A673 (cell line): ENCODE measurements around the gene ZFP42. TPM values are rescaled to one million over a fixed set of nuclear protein-coding genes. Genes with fewer than 3 reads are reported as not detected.

Source experiments
- BruUV-seq: library from RNA; stranded (reverse); fragments of 400-500 nt; replicated peaks from 2 replicates; lab custom pipeline; 2021; lab: Mats Ljungman, UMichigan
- CTCF ChIA-PET: fragments of 300-600 bp; sonication (Branson Sonifier 250); formaldehyde crosslinking; loops from one replicate; lab custom pipeline; 2022; ENCODE audit warnings: antibody characterized with exemption; lab: Charles Lee
- POLR2A ChIA-PET: fragments of 300-600 bp; sonication (Branson Sonifier 250); formaldehyde crosslinking; loops from one replicate; lab custom pipeline; 2022; ENCODE audit warnings: antibody characterized with exemption; ENCODE audit not compliant: low non-redundant PET; lab: Charles Lee
- DNase-seq: peaks from one replicate; pipeline ENCODE4 v3.0.0-alpha.2; 2015; ENCODE audit warnings: low spot score
- H3K27ac ChIP-seq: fragments of 200-600 bp; sonication (generic); 2 replicates; pipeline ENCODE4 v1.5.1; 2016; ENCODE audit warnings: mixed run types, low read depth, mild to moderate bottlenecking, mixed read lengths, antibody characterized with exemption, low read length; ENCODE audit not compliant: poor library complexity, severe bottlenecking
- H3K27me3 ChIP-seq: fragments of 200-600 bp; sonication (generic); replicated peaks from 2 replicates; pipeline ENCODE4 v1.6.1; 2017; ENCODE audit warnings: mixed run types, low read depth, mild to moderate bottlenecking, mixed read lengths, antibody characterized with exemption, low read length; ENCODE audit not compliant: insufficient read depth, poor library complexity
- H3K36me3 ChIP-seq: fragments of 200-600 bp; sonication (generic); 2 replicates; pipeline ENCODE4 v1.6.1; 2016; ENCODE audit warnings: mixed run types, mild to moderate bottlenecking, mixed read lengths, antibody characterized with exemption, low read length; ENCODE audit not compliant: insufficient read depth, poor library complexity, severe bottlenecking
- H3K4me1 ChIP-seq: fragments of 200-600 bp; sonication (generic); 2 replicates; pipeline ENCODE4 v1.6.1; 2017; ENCODE audit warnings: mixed run types, mild to moderate bottlenecking, mixed read lengths, antibody characterized with exemption, low read length; ENCODE audit not compliant: insufficient read depth, poor library complexity, severe bottlenecking
- H3K4me3 ChIP-seq: fragments of 200-600 bp; sonication (generic); 2 replicates; pipeline ENCODE4 v1.5.1; 2016; ENCODE audit warnings: low read depth, mixed run types, mild to moderate bottlenecking, mixed read lengths, low read length; ENCODE audit not compliant: poor library complexity, severe bottlenecking
- H3K9me3 ChIP-seq: fragments of 200-600 bp; sonication (generic); 2 replicates; pipeline ENCODE4 v1.6.1; 2016; ENCODE audit warnings: mixed run types, low read depth, mild to moderate bottlenecking, mixed read lengths, antibody characterized with exemption, low read length; ENCODE audit not compliant: poor library complexity, severe bottlenecking
- EZH2 ChIP-seq: fragments of 200-600 bp; sonication (generic); IDR thresholded peaks from 2 replicates; pipeline ENCODE4 v1.6.1; 2017; ENCODE audit warnings: borderline replicate concordance, low read depth, mild to moderate bottlenecking, mixed read lengths, antibody characterized with exemption, low read length; ENCODE audit not compliant: poor library complexity, severe bottlenecking
- intact Hi-C: fragments of 100-400 bp; cut with micrococcal nuclease; formaldehyde crosslinking; loops from one replicate; pipeline ENCODE4 v1.10.0; 2022; ENCODE audit not compliant: unreplicated experiment
- total RNA-seq: library from RNA; stranded (reverse); gene quantifications from 2 replicates; pipeline ENCODE4 v1.2.3, GENCODE V29; 2021
- TF ChIP-seq, protein P1 (sequence below): fragments of 300-800, 200-600 bp; sonication (generic); conservative IDR thresholded peaks from 2 replicates; pipeline ENCODE4 v1.5.1; 2017; ENCODE audit warnings: low read depth, mild to moderate bottlenecking, antibody characterized with exemption, low read length, moderate library complexity, mixed read lengths

ZFP42 gene
- total RNA-seq, 1 experiment from 2014 or later = not detected

DNA sequence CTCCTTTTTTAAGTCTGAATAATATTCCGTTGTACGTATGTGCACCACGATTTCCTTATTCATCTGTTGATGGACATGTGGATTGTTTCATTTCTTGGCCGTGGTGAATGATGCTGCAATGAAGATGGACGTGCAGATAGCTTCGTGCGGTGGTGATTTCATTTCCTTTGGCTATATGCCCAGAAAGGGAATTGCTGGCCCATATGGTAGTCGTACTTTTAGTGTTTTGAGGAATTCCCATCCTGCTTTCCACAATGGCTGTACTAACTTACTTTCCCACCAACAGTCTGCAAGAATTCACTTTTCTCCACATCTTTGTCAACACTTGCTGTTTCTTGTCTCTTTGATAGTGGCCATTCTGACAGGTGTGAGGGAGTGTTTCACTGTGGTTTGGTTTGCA lies 12.8 kb downstream of the ZFP42 start:
- TF ChIP-seq, protein P1, sequence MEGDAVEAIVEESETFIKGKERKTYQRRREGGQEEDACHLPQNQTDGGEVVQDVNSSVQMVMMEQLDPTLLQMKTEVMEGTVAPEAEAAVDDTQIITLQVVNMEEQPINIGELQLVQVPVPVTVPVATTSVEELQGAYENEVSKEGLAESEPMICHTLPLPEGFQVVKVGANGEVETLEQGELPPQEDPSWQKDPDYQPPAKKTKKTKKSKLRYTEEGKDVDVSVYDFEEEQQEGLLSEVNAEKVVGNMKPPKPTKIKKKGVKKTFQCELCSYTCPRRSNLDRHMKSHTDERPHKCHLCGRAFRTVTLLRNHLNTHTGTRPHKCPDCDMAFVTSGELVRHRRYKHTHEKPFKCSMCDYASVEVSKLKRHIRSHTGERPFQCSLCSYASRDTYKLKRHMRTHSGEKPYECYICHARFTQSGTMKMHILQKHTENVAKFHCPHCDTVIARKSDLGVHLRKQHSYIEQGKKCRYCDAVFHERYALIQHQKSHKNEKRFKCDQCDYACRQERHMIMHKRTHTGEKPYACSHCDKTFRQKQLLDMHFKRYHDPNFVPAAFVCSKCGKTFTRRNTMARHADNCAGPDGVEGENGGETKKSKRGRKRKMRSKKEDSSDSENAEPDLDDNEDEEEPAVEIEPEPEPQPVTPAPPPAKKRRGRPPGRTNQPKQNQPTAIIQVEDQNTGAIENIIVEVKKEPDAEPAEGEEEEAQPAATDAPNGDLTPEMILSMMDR = no peak
- TF ChIP-seq EZH2 = no peak
- H3K4me3 ChIP-seq = no peak overlapping the region
- CTCF ChIA-PET = no interaction called here
- no peaks in the 10 kb centered on the region for H3K36me3 ChIP-seq
- DNase-seq = peak; percentile 90
- no peak overlapping the region for H3K27ac ChIP-seq
- POLR2A ChIA-PET = no interaction called here
- no peaks in the 10 kb centered on the region for H3K27me3 ChIP-seq
- peaks cover 11% of the 10 kb centered on the region for H3K4me1 ChIP-seq
- no peaks in the 10 kb centered on the region for H3K9me3 ChIP-seq
- intact Hi-C loops = loop anchor here (10.0 kb wide), 1 partner anchor 186 kb away; no protein-coding TSS in a partner anchor
- no TSS peak for BruUV-seq

DNA sequence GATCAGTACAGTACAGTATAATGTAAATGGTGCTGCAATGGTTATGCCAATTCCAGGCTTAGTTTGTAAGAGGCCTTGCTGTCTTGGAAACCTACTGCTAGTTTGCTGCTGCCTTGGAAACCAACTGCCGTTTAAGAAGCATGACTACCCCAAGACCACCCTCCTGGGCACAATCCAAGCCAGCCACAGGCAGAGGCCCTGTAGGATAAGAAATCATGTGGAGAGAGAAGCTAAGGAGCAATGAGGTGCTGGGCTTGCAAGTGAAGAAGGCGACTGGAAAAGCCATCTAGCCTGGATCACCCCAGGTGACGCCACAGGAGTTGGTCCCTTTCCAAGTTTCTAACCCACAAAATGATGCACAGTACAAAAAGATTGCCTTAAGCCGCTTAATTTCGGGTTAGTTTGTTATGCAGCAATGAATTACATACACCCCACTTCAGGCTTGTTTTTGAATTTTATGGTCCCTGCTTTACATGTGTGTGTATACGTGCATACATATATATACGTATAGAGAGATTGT lies 16.9 kb downstream of the ZFP42 start:
- ChIA-PET POLR2A (no interaction called here), CTCF (no interaction called here)
- no peaks in the 10 kb centered on the region for H3K9me3 ChIP-seq
- no peak for TF ChIP-seq EZH2
- TF ChIP-seq, protein P1 = no peak
- no peaks in the 10 kb centered on the region for H3K36me3 ChIP-seq
- H3K27me3 ChIP-seq = no peaks in the 10 kb centered on the region
- no peak overlapping the region for H3K4me3 ChIP-seq
- H3K27ac ChIP-seq = no peak overlapping the region
- H3K4me1 ChIP-seq = peaks cover 10% of the 10 kb centered on the region
- no TSS peak for BruUV-seq
- DNase-seq = peak; percentile 24
- intact Hi-C loops = no loop called here

DNA sequence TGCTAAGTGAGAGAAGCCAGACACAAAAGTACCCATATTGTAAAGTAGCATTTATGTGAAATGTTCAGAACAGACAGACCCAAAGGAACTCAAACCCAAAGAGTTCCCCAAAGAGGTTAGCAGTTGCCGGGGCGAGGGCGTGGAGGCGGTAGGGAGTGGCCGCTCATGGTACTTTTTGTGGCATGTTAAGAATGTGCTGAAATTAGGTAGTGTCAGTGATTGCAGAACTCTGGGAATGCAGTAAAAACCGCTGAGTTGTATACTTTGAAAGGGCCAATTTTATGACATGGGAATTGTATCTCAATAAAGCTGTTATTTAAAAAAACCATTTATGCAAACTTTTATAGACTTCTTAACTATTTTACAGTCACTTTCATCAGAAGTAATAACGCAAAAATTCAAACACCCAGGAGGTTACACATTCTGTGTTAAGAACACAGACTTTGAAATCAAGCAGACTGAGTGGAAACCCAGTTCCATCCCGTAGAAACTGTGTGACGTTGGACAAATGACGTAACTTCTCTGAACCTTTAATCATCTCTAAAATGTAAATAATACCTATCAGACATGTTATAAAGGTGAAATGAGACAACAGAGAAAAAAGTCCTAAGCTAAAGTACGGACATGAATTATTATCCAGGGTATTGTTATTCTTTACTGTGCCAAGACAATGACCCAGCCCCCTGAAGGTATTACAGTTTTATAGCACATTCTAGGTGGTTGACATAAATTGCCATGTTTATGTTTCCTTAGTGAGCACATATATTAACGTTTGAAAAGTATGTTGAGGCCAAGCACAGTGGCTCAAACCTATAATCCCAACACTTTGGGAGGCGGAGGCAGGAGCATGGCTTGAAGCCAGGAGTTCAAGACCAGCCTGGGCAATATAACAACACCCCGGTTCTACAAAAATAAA lies 19.7 kb downstream of the ZFP42 start:
- ChIA-PET POLR2A (no interaction called here), CTCF (no interaction called here)
- no TSS peak for BruUV-seq
- Histone ChIP-seq H3K4me1 (peaks cover 11% of the 10 kb centered on the region), H3K27me3 (no peaks in the 10 kb centered on the region), H3K4me3 (no peak overlapping the region), H3K27ac (no peak overlapping the region), H3K36me3 (no peaks in the 10 kb centered on the region), H3K9me3 (no peaks in the 10 kb centered on the region)
- intact Hi-C loops = no loop called here
- DNase-seq = peak; percentile 35
- TF ChIP-seq, protein P1 = no peak
- no peak for TF ChIP-seq EZH2
